ENCODE results near the gene TOPAZ1. TPM values are rescaled to one million over a fixed set of nuclear protein-coding genes. Genes with fewer than 3 reads are reported as not detected.

Gene TOPAZ1
- total RNA-seq, 4 donors from 2014 or later, result not detected

- TF ChIP-seq CTCF (IDR thresholded peaks at IDR 0.05; ENCODE audit: low read depth), result no peak
Measured at GRCh38 chr3:44355362-44356033, 113.8 kb downstream of the TOPAZ1 start.

GRCh38 chr3:44359146-44359751 is 117.6 kb downstream of the TOPAZ1 start:
- TF ChIP-seq CTCF (IDR thresholded peaks at IDR 0.05; ENCODE audit: low read depth), result no peak

- no peak for TF ChIP-seq CTCF (IDR thresholded peaks at IDR 0.05; ENCODE audit: low read depth)
Measured at GRCh38 chr3:44363591-44363990, 121.9 kb downstream of the TOPAZ1 start.

GRCh38 chr3:44365952-44366351 is 124.3 kb downstream of the TOPAZ1 start:
- no peak for TF ChIP-seq CTCF (IDR thresholded peaks at IDR 0.05; ENCODE audit: low read depth)

GRCh38 chr3:44375450-44375849 is 133.8 kb downstream of the TOPAZ1 start:
- no peak for TF ChIP-seq CTCF (IDR thresholded peaks at IDR 0.05; ENCODE audit: low read depth)

Other genes starting within 250 kb of the TOPAZ1 start
- gene TCAIM, start 96.9 kb downstream of the TOPAZ1 start, total RNA-seq, result 10 to 100 TPM; 19.8 to 36.7 (median 26.7) TPM
- gene ZNF445, start 235.8 kb downstream of the TOPAZ1 start, total RNA-seq, result 10 to 100 TPM in 1 of 4 donors, 1 to 10 TPM in 3; 5.5 to 11.9 (median 8.1) TPM

Measured in subcutaneous adipose tissue (tissue), 4 donors.